HL-60 (cell line): ENCODE data around the gene TMPRSS6.

Experiments
- DNase-seq, 2 experiments: peaks; one replicate each; pipeline ENCODE4 v3.0.0-alpha.2; 2010 to 2020; ENCODE audit warnings: low read depth in 1 of 2, low spot score in 1 of 2
- H3K27ac ChIP-seq: fragments of 250-450 bp; sonication (Bioruptor Pico); replicated peaks from 2 replicates; pipeline ENCODE4 v1.5.1; 2020; ENCODE audit warnings: mild to moderate bottlenecking, moderate library complexity
- H3K27me3 ChIP-seq: fragments of 250-450 bp; sonication (Bioruptor Pico); 2 replicates; pipeline ENCODE4 v1.5.1; 2021; ENCODE audit warnings: mild to moderate bottlenecking, moderate library complexity; ENCODE audit not compliant: insufficient read depth, poor library complexity, severe bottlenecking
- H3K4me3 ChIP-seq: replicated peaks from 2 replicates; pipeline ENCODE4 v1.5.1; 2011; ENCODE audit warnings: mild to moderate bottlenecking, control low read depth, low read length; ENCODE audit not compliant: insufficient read depth
- GABPA ChIP-seq: IDR thresholded peaks from 2 replicates; pipeline ENCODE4 v1.6.1; 2012; ENCODE audit warnings: low read depth
- POLR2AphosphoS5 ChIP-seq: IDR thresholded peaks from 2 replicates; pipeline ENCODE4 v1.6.1; 2012; ENCODE audit warnings: low read depth
- SPI1 ChIP-seq: IDR thresholded peaks from 2 replicates; pipeline ENCODE4 v1.6.1; 2012; ENCODE audit warnings: low read depth, mild to moderate bottlenecking, borderline replicate concordance
- TF ChIP-seq, protein P1 (sequence below): IDR thresholded peaks from one replicate; pipeline ENCODE4 v1.5.1; 2011; ENCODE audit warnings: low read length, control low read depth, inconsistent platforms; ENCODE audit not compliant: insufficient read depth
- TF ChIP-seq, protein P2 (sequence below): IDR thresholded peaks from 2 replicates; pipeline ENCODE4 v1.6.1; 2012; ENCODE audit warnings: low read depth; ENCODE audit not compliant: insufficient replicate concordance

TMPRSS6 gene

DNA sequence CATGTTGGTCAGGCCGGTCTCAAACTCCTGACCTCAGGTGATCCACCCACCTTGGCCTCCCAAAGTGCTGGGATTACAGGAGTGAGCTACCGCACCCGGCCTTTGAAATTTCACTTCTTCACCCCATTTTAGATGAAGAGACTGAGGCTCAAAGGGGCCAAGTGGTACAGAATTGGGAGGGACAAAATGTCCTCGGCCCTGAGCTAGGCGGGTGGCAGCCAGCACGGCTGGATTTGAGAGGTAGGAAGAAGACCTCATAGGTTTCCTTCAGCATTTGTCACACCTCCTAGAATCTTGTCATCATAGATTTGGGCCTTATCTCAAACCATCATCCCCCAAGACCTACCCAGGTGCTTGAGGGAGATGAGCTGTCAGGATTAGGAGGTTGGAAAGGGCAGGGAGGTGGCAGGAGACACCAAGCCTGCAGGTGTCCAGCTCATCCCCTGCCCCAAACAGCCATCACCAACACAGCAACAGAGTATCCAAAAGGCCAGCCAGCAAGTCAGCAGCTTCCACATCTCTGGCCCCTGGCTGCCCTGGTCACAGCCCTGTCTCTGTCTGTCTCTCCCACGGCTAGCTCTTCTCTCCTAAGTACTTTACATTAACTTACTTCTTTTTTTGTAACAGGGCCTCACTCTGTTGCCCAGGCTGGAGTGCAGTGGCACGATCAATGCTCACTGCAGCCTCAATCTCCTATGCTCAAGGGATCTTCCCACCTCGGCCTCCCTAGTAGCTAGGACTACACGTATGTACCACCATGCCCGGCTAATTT is 11.2 kb upstream of the TMPRSS6 start:
- Histone ChIP-seq H3K27me3 (no peaks in the 10 kb centered on the region), H3K4me3 (no peak overlapping the region), H3K27ac (no peak overlapping the region)
- TF ChIP-seq, protein P1, sequence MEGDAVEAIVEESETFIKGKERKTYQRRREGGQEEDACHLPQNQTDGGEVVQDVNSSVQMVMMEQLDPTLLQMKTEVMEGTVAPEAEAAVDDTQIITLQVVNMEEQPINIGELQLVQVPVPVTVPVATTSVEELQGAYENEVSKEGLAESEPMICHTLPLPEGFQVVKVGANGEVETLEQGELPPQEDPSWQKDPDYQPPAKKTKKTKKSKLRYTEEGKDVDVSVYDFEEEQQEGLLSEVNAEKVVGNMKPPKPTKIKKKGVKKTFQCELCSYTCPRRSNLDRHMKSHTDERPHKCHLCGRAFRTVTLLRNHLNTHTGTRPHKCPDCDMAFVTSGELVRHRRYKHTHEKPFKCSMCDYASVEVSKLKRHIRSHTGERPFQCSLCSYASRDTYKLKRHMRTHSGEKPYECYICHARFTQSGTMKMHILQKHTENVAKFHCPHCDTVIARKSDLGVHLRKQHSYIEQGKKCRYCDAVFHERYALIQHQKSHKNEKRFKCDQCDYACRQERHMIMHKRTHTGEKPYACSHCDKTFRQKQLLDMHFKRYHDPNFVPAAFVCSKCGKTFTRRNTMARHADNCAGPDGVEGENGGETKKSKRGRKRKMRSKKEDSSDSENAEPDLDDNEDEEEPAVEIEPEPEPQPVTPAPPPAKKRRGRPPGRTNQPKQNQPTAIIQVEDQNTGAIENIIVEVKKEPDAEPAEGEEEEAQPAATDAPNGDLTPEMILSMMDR, result no peak
- TF ChIP-seq GABPA, result no peak
- TF ChIP-seq SPI1, result no peak
- TF ChIP-seq, protein P2, sequence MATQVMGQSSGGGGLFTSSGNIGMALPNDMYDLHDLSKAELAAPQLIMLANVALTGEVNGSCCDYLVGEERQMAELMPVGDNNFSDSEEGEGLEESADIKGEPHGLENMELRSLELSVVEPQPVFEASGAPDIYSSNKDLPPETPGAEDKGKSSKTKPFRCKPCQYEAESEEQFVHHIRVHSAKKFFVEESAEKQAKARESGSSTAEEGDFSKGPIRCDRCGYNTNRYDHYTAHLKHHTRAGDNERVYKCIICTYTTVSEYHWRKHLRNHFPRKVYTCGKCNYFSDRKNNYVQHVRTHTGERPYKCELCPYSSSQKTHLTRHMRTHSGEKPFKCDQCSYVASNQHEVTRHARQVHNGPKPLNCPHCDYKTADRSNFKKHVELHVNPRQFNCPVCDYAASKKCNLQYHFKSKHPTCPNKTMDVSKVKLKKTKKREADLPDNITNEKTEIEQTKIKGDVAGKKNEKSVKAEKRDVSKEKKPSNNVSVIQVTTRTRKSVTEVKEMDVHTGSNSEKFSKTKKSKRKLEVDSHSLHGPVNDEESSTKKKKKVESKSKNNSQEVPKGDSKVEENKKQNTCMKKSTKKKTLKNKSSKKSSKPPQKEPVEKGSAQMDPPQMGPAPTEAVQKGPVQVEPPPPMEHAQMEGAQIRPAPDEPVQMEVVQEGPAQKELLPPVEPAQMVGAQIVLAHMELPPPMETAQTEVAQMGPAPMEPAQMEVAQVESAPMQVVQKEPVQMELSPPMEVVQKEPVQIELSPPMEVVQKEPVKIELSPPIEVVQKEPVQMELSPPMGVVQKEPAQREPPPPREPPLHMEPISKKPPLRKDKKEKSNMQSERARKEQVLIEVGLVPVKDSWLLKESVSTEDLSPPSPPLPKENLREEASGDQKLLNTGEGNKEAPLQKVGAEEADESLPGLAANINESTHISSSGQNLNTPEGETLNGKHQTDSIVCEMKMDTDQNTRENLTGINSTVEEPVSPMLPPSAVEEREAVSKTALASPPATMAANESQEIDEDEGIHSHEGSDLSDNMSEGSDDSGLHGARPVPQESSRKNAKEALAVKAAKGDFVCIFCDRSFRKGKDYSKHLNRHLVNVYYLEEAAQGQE, result no peak
- TF ChIP-seq POLR2AphosphoS5, result no peak
- no peak for DNase-seq

DNA sequence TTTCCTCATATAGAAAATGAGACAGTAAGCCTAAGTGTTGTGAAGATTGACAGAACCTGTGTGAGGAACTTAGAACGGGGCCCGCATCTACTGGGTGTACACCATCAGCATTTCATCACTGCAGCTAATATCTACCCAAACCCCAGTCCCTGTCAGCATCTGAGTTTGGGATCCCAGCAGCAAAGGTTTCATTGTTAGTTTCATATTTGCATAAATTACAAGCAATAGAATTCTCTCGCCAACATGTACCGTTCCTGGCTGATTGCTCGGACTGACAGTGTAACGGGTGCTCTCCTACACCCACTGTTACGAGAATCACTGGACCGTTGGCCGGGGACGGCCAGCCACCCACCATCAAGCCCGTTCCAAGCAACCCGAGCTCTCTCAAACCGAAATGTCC is 10.4 kb upstream of the TMPRSS6 start:
- H3K4me3 ChIP-seq, result no peak overlapping the region
- no peaks in the 10 kb centered on the region for H3K27me3 ChIP-seq
- no peak overlapping the region for H3K27ac ChIP-seq
- no peak for DNase-seq
- TF ChIP-seq, protein P1, result no peak
- TF ChIP-seq, protein P2, result no peak
- TF ChIP-seq GABPA (no peak), POLR2AphosphoS5 (no peak), SPI1 (no peak)

DNA sequence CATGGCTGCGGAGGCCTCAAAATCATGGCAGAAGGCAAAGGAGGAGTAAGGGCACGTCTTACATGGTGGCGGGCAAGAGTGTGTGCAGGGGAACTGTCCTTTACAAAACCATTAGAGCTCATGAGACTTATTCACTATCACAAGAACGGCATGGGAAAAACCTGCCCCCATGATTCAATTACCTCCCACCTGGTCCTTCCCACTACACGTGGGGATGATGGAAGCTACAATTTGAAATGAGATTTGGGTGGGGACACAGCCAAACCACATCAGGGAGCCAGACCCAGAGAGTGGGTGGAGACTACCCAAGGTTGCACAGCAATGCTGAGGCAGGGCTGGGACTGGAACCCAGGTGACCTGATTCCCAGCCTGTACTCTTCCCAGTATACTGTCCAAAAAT is 8.6 kb upstream of the TMPRSS6 start:
- Histone ChIP-seq H3K27ac (no peak overlapping the region), H3K27me3 (no peaks in the 10 kb centered on the region), H3K4me3 (no peak overlapping the region)
- TF ChIP-seq, protein P1, result no peak
- no peak for TF ChIP-seq POLR2AphosphoS5
- TF ChIP-seq, protein P2, result no peak
- TF ChIP-seq SPI1, result no peak
- no peak for TF ChIP-seq GABPA
- no peak for DNase-seq
